K562 (cell line): ENCODE measurements around the gene GAL3ST1. TPM values are rescaled to one million over a fixed set of nuclear protein-coding genes. Genes with fewer than 3 reads are reported as not detected.
A peak's percentile ranks its signal among the peaks of the same experiment; 100 is the strongest.

Source experiments
- FOXK2 ChIP-seq, 2 experiments: fragments of 450-650 bp; IDR thresholded peaks in 1 of 2; conservative IDR thresholded peaks in 1 of 2; 2 replicates each; pipeline ENCODE4 v1.6.1; 2016; ENCODE audit warnings: low read depth in 2 of 2, mild to moderate bottlenecking in 1 of 2
- HMBOX1 ChIP-seq: sonication (generic); IDR thresholded peaks from 2 replicates; pipeline ENCODE4 v1.6.1; 2016
- MAZ ChIP-seq, 2 experiments: fragments of 450-650 bp in 1 of 2; sonication (generic) in 1 of 2; formaldehyde crosslinking; IDR thresholded peaks in 1 of 2; conservative IDR thresholded peaks in 1 of 2; 2 replicates each; pipeline versions ENCODE4 v1.4.0 to v1.5.0; 2020; ENCODE audit warnings: mild to moderate bottlenecking in 1 of 2, missing genetic modification reagents in 1 of 2
- NFE2 ChIP-seq: IDR thresholded peaks from 2 replicates; pipeline ENCODE4 v1.6.1; 2014; ENCODE audit warnings: antibody characterized with exemption, low read depth
- RCOR1 ChIP-seq, 2 experiments: IDR thresholded peaks; 2 replicates each; pipeline ENCODE4 v1.6.1; 2012; ENCODE audit warnings: low read depth in 2 of 2, low read length in 2 of 2, borderline replicate concordance in 1 of 2, improper control_type of control experiment in 1 of 2
- ZNF197 ChIP-seq: fragments of 200-800 bp; sonication (Bioruptor generic); IDR thresholded peaks from 2 replicates; pipeline ENCODE4 v1.6.1; 2016; ENCODE audit warnings: low read depth, missing genetic modification characterization, missing compliant biosample characterization
- ZNF253 ChIP-seq: fragments of 250-450 bp; sonication (Bioruptor Pico); conservative IDR thresholded peaks from 2 replicates; pipeline ENCODE4 v1.6.1; 2021; ENCODE audit warnings: mild to moderate bottlenecking
- ZNF3 ChIP-seq: fragments of 250-450 bp; sonication (Bioruptor Pico); IDR thresholded peaks from 2 replicates; pipeline ENCODE4 v1.5.0; 2021; ENCODE audit warnings: mild to moderate bottlenecking, moderate library complexity
- ZNF551 ChIP-seq: fragments of 250-450 bp; sonication (Bioruptor Pico); IDR thresholded peaks from 2 replicates; pipeline ENCODE4 v1.5.0; 2021; ENCODE audit warnings: mild to moderate bottlenecking, moderate library complexity
- polyA plus RNA-seq, 8 experiments: library from polyadenylated mRNA; depleted of rRNA in 4 of 8; stranded (reverse) in 5 of 8; unstranded in 3 of 8; fragments of >200 nt; fragmentation: Nextera tagmentation in 2 of 8; fragmentation: Illumina TruSeq in 1 of 8; extraction: Ambion mirVana in 2 of 8; extraction: Trizol in 1 of 8; gene quantifications; 2 replicates each; pipeline versions ENCODE4 v1.2.1 to v1.2.3, GENCODE V29; 2011 to 2014; ENCODE audit warnings: inconsistent platforms in 1 of 8, missing spikeins in 1 of 8
- total RNA-seq, 7 experiments: library from RNA; depleted of rRNA in 6 of 7; stranded (reverse); fragments of >200 nt in 6 of 7; fragmentation: Illumina TruSeq in 2 of 7; extraction: Trizol in 2 of 7; gene quantifications; 2 replicates each; pipeline versions ENCODE4 v1.2.1 to v1.2.3, GENCODE V29; 2011 to 2021; ENCODE audit warnings: low replicate concordance in 1 of 7
- TF ChIP-seq, protein P1 (sequence below): fragments of 450-650 bp; IDR thresholded peaks from 2 replicates; pipeline ENCODE4 v1.6.1; 2016; ENCODE audit warnings: low read depth
- TF ChIP-seq, protein P2 (sequence below), 2 experiments: fragments of 450-650 bp; conservative IDR thresholded peaks; 2 replicates each; pipeline ENCODE4 v1.6.1; 2017; ENCODE audit warnings: mild to moderate bottlenecking in 2 of 2, moderate library complexity in 2 of 2
- TF ChIP-seq, protein P3 (sequence below): fragments of 450-650 bp; IDR thresholded peaks from 2 replicates; pipeline ENCODE4 v1.6.1; 2016; ENCODE audit warnings: borderline replicate concordance

The GAL3ST1 gene
- total and polyA plus RNA-seq, 9 of the 15 experiments (the other 6 are each of a cell fraction or from before 2014, with no cell fraction given), result 0.03 to 1.9 (median 0.33) TPM; not detected in 1

DNA sequence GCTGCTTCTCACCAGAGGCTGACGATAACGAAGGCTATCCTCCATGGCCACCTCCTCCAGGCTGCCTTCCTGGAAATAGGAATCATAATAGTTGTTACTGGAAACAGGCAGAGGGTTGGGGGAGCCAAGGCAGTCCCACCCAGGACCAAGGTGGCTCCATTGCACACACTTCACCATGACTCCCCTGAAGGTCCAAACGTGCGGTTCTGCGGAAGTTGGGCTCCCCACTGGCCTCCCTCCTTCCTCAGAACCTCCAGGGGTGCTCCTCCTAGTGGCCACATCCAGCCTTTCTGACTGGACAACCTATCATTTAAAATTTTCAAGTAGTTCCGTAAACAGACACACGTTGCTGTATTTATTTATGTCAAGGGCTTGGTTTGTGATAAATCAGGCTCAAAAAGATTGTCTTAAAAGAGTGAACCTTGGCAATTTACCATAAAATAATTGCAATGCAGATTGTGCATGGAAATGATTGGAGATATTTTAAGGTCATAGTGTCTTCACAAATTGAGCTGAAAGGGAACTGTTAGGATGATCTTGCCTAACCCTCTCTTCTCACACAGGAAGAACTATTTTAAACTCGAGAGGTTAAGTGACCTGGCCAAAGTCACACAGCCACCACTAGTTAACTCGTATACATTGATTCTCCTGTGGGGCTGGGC lies 31.1 kb upstream of the GAL3ST1 start (continued):
- TF ChIP-seq, protein P1, sequence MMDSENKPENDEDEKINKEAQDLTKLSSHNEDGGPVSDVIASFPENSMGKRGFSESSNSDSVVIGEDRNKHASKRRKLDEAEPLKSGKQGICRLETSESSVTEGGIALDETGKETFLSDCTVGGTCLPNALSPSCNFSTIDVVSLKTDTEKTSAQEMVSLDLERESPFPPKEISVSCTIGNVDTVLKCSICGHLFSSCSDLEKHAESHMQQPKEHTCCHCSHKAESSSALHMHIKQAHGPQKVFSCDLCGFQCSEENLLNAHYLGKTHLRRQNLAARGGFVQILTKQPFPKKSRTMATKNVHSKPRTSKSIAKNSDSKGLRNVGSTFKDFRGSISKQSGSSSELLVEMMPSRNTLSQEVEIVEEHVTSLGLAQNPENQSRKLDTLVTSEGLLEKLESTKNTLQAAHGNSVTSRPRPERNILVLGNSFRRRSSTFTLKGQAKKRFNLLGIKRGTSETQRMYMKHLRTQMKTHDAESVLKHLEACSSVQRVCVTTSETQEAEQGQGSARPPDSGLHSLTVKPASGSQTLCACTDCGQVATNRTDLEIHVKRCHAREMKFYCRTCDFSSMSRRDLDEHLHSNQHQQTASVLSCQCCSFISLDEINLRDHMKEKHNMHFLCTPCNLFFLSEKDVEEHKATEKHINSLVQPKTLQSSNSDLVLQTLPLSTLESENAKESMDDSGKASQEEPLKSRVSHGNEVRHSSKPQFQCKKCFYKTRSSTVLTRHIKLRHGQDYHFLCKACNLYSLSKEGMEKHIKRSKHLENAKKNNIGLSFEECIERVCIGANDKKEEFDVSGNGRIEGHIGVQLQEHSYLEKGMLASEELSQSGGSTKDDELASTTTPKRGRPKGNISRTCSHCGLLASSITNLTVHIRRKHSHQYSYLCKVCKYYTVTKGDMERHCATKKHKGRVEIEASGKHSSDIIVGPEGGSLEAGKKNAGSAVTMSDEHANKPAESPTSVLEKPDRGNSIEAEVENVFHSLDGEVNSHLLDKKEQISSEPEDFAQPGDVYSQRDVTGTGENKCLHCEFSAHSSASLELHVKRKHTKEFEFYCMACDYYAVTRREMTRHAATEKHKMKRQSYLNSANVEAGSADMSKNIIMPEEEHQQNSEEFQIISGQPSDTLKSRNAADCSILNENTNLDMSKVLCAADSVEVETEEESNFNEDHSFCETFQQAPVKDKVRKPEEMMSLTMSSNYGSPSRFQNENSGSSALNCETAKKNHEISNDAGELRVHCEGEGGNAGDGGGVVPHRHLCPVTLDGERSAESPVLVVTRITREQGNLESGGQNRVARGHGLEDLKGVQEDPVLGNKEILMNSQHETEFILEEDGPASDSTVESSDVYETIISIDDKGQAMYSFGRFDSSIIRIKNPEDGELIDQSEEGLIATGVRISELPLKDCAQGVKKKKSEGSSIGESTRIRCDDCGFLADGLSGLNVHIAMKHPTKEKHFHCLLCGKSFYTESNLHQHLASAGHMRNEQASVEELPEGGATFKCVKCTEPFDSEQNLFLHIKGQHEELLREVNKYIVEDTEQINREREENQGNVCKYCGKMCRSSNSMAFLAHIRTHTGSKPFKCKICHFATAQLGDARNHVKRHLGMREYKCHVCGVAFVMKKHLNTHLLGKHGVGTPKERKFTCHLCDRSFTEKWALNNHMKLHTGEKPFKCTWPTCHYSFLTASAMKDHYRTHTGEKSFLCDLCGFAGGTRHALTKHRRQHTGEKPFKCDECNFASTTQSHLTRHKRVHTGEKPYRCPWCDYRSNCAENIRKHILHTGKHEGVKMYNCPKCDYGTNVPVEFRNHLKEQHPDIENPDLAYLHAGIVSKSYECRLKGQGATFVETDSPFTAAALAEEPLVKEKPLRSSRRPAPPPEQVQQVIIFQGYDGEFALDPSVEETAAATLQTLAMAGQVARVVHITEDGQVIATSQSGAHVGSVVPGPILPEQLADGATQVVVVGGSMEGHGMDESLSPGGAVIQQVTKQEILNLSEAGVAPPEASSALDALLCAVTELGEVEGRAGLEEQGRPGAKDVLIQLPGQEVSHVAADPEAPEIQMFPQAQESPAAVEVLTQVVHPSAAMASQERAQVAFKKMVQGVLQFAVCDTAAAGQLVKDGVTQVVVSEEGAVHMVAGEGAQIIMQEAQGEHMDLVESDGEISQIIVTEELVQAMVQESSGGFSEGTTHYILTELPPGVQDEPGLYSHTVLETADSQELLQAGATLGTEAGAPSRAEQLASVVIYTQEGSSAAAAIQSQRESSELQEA, result no peak
- no peak; a peak in 1 of 4 replicates for TF ChIP-seq RCOR1 (IDR thresholded peaks at IDR 0.05; ENCODE audit: borderline replicate concordance in 1 of 2, low read depth in 2 of 2, low read length in 2 of 2)
- TF ChIP-seq, protein P2, sequence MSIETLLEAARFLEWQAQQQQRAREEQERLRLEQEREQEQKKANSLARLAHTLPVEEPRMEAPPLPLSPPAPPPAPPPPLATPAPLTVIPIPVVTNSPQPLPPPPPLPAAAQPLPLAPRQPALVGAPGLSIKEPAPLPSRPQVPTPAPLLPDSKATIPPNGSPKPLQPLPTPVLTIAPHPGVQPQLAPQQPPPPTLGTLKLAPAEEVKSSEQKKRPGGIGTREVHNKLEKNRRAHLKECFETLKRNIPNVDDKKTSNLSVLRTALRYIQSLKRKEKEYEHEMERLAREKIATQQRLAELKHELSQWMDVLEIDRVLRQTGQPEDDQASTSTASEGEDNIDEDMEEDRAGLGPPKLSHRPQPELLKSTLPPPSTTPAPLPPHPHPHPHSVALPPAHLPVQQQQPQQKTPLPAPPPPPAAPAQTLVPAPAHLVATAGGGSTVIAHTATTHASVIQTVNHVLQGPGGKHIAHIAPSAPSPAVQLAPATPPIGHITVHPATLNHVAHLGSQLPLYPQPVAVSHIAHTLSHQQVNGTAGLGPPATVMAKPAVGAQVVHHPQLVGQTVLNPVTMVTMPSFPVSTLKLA (conservative IDR thresholded peaks at IDR 0.05), result peak; percentile 92
- TF ChIP-seq ZNF197 (CRISPR knock-in tag), result no peak
- TF ChIP-seq ZNF551 (CRISPR knock-in tag), result no peak
- TF ChIP-seq NFE2, result no peak
- peak; percentile 95 to 97 for TF ChIP-seq FOXK2 (conservative IDR thresholded peaks at IDR 0.05 in 1 of 2, IDR thresholded peaks at IDR 0.05 in 1 of 2; ENCODE audit: low read depth in 2 of 2)
- no peak for TF ChIP-seq ZNF3
- no peak for TF ChIP-seq ZNF253 (CRISPR knock-in tag)
- TF ChIP-seq, protein P3, sequence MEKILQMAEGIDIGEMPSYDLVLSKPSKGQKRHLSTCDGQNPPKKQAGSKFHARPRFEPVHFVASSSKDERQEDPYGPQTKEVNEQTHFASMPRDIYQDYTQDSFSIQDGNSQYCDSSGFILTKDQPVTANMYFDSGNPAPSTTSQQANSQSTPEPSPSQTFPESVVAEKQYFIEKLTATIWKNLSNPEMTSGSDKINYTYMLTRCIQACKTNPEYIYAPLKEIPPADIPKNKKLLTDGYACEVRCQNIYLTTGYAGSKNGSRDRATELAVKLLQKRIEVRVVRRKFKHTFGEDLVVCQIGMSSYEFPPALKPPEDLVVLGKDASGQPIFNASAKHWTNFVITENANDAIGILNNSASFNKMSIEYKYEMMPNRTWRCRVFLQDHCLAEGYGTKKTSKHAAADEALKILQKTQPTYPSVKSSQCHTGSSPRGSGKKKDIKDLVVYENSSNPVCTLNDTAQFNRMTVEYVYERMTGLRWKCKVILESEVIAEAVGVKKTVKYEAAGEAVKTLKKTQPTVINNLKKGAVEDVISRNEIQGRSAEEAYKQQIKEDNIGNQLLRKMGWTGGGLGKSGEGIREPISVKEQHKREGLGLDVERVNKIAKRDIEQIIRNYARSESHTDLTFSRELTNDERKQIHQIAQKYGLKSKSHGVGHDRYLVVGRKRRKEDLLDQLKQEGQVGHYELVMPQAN, result 0 out of 2 replicates have a peak, but pooled peaks have one; percentile 22
- TF ChIP-seq MAZ (CRISPR knock-in tag; conservative IDR thresholded peaks at IDR 0.05 in 1 of 2, IDR thresholded peaks at IDR 0.05 in 1 of 2), result peak in 1 of 2 experiments; percentile 48; a peak in 1 of 4 replicates
- 0 out of 2 replicates have a peak, but pooled peaks have one; percentile 0 for TF ChIP-seq HMBOX1
